ENCODE results near the gene MRGPRG. TPM values are rescaled to one million over a fixed set of nuclear protein-coding genes. Genes with fewer than 3 reads are reported as not detected.

Gene MRGPRG
- total RNA-seq, 2 experiments from 2014 or later: not detected

- Histone ChIP-seq H3K36me3 (ENCODE audit: insufficient read depth, low read length) (no peaks in the 10 kb centered on the region), H3K27ac (ENCODE audit: low read depth in 1 of 2, low read length in 2 of 2) (no peak overlapping the region), H3K4me3 (ENCODE audit: low read length) (no peak overlapping the region), H3K9me3 (ENCODE audit: control insufficient read depth in 1 of 2, insufficient read depth in 1 of 2, low read length in 2 of 2) (peaks cover 0 to 9% of the 10 kb centered on the region in 2 experiments), H3K4me1 (ENCODE audit: insufficient read depth, low read length) (no peaks in the 10 kb centered on the region), H3K27me3 (ENCODE audit: control insufficient read depth in 1 of 2, insufficient read depth in 2 of 2, low read length in 2 of 2) (peaks cover 9% of the 10 kb centered on the region in 2 experiments)
- Mint-ChIP-seq H3K27ac (no peak overlapping the region), H3K9me3 (no peaks in the 10 kb centered on the region), H3K4me1 (ENCODE audit: low read depth) (no peaks in the 10 kb centered on the region), H3K27me3 (peaks cover 13% of the 10 kb centered on the region), H3K36me3 (ENCODE audit: low read depth) (no peaks in the 10 kb centered on the region), H3K4me3 (no peak overlapping the region)
- ATAC-seq (ENCODE audit: poor library complexity) (no peak), DNase-seq (peak in 1 of 14 experiments; percentile 27)
- CTCF ChIA-PET: no interaction called here
- TF ChIP-seq, protein P1, sequence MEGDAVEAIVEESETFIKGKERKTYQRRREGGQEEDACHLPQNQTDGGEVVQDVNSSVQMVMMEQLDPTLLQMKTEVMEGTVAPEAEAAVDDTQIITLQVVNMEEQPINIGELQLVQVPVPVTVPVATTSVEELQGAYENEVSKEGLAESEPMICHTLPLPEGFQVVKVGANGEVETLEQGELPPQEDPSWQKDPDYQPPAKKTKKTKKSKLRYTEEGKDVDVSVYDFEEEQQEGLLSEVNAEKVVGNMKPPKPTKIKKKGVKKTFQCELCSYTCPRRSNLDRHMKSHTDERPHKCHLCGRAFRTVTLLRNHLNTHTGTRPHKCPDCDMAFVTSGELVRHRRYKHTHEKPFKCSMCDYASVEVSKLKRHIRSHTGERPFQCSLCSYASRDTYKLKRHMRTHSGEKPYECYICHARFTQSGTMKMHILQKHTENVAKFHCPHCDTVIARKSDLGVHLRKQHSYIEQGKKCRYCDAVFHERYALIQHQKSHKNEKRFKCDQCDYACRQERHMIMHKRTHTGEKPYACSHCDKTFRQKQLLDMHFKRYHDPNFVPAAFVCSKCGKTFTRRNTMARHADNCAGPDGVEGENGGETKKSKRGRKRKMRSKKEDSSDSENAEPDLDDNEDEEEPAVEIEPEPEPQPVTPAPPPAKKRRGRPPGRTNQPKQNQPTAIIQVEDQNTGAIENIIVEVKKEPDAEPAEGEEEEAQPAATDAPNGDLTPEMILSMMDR (IDR thresholded peaks at IDR 0.05): no peak
- POLR2A ChIA-PET: no interaction called here
- intact Hi-C loops (cut with DNase I, micrococcal nuclease): no loop called here
Measured at GRCh38 chr11:3197044-3197695, 21.4 kb downstream of the MRGPRG start.

GRCh38 chr11:3196161-3197043 lies 22.2 kb downstream of the MRGPRG start:
- TF ChIP-seq, protein P1 (IDR thresholded peaks at IDR 0.05): no peak
- ChIA-PET POLR2A (no interaction called here), CTCF (no interaction called here)
- no peak for ATAC-seq (ENCODE audit: poor library complexity)
- no peak overlapping the region for H3K27ac ChIP-seq (ENCODE audit: low read depth in 1 of 2, low read length in 2 of 2)
- no peaks in the 10 kb centered on the region for H3K4me1 ChIP-seq (ENCODE audit: insufficient read depth, low read length)
- peaks cover 11% of the 10 kb centered on the region for H3K27me3 Mint-ChIP-seq
- no peak overlapping the region for H3K4me3 ChIP-seq (ENCODE audit: low read length)
- H3K9me3 Mint-ChIP-seq: no peaks in the 10 kb centered on the region
- H3K27me3 ChIP-seq (ENCODE audit: control insufficient read depth in 1 of 2, insufficient read depth in 2 of 2, low read length in 2 of 2): peaks cover 2 to 6% of the 10 kb centered on the region in 2 experiments
- peak in 1 of 14 experiments; percentile 30 for DNase-seq
- intact Hi-C loops (cut with DNase I, micrococcal nuclease): no loop called here
- no peaks in the 10 kb centered on the region for H3K4me1 Mint-ChIP-seq (ENCODE audit: low read depth)
- no peaks in the 10 kb centered on the region for H3K36me3 Mint-ChIP-seq (ENCODE audit: low read depth)
- no peak overlapping the region for H3K27ac Mint-ChIP-seq
- H3K36me3 ChIP-seq (ENCODE audit: insufficient read depth, low read length): no peaks in the 10 kb centered on the region
- H3K9me3 ChIP-seq (ENCODE audit: control insufficient read depth in 1 of 2, insufficient read depth in 1 of 2, low read length in 2 of 2): peaks cover 0 to 12% of the 10 kb centered on the region in 2 experiments
- no peak overlapping the region for H3K4me3 Mint-ChIP-seq

- H3K4me3 Mint-ChIP-seq: no peak overlapping the region
- intact Hi-C loops (cut with DNase I, micrococcal nuclease): no loop called here
- CTCF ChIA-PET: no interaction called here
- H3K36me3 Mint-ChIP-seq (ENCODE audit: low read depth): no peaks in the 10 kb centered on the region
- H3K4me3 ChIP-seq (ENCODE audit: low read length): no peak overlapping the region
- DNase-seq (peak in 1 of 14 experiments; percentile 13), ATAC-seq (ENCODE audit: poor library complexity) (no peak)
- POLR2A ChIA-PET: no interaction called here
- H3K9me3 ChIP-seq (ENCODE audit: control insufficient read depth in 1 of 2, insufficient read depth in 1 of 2, low read length in 2 of 2): peaks cover 0 to 12% of the 10 kb centered on the region in 2 experiments
- H3K9me3 Mint-ChIP-seq: no peaks in the 10 kb centered on the region
- H3K27ac Mint-ChIP-seq: no peak overlapping the region
- H3K27me3 ChIP-seq (ENCODE audit: control insufficient read depth in 1 of 2, insufficient read depth in 2 of 2, low read length in 2 of 2): peaks cover 0 to 4% of the 10 kb centered on the region in 2 experiments
- H3K4me1 Mint-ChIP-seq (ENCODE audit: low read depth): no peaks in the 10 kb centered on the region
- peaks cover 5% of the 10 kb centered on the region for H3K27me3 Mint-ChIP-seq
- TF ChIP-seq, protein P1 (IDR thresholded peaks at IDR 0.05): no peak
- H3K27ac ChIP-seq (ENCODE audit: low read depth in 1 of 2, low read length in 2 of 2): no peak overlapping the region
- H3K4me1 ChIP-seq (ENCODE audit: insufficient read depth, low read length): no peaks in the 10 kb centered on the region
- H3K36me3 ChIP-seq (ENCODE audit: insufficient read depth, low read length): no peaks in the 10 kb centered on the region
Measured at GRCh38 chr11:3195251-3196160, 23.1 kb downstream of the MRGPRG start.

Data from CD4-positive, alpha-beta T cell (primary cell).